GM12878 (cell line): ENCODE data around the gene INPP4B. TPM values are rescaled to one million over a fixed set of nuclear protein-coding genes. Genes with fewer than 3 reads are reported as not detected.

Experiments
- ATAC-seq: fragments of 200-7000 bp; cut with Tn5 transposase; 3 replicates; pipeline ENCODE4 v1.9.1; 2020; ENCODE audit warnings: mild to moderate bottlenecking, moderate library complexity
- BruUV-seq: library from RNA; stranded (reverse); fragments of 400-500 nt; replicated peaks from 2 replicates; lab custom pipeline; 2021; lab: Mats Ljungman, UMichigan
- CTCF ChIA-PET: fragments of 300-600 bp; sonication (Branson Sonifier 250); formaldehyde crosslinking; extraction: SDS; loops from one replicate; lab custom pipeline; 2021; ENCODE audit warnings: inconsistent platforms; lab: Yijun Ruan, JAX
- POLR2A ChIA-PET: fragments of 350-600 bp; formaldehyde crosslinking; extraction: SDS; loops from one replicate; lab custom pipeline; 2021; ENCODE audit warnings: inconsistent platforms; lab: Charles Lee
- RAD21 ChIA-PET: fragments of 300-600 bp; sonication (Branson Sonifier 250); formaldehyde crosslinking; loops from one replicate; lab custom pipeline; 2023; ENCODE audit warnings: antibody characterized with exemption; ENCODE audit not compliant: unreplicated experiment; lab: Charles Lee
- SMC1A ChIA-PET: fragments of 300-600 bp; sonication (Branson Sonifier 250); formaldehyde crosslinking; loops from one replicate; lab custom pipeline; 2023; ENCODE audit not compliant: unreplicated experiment, uncharacterized antibody; lab: Charles Lee
- DNase-seq: peaks from one replicate; pipeline ENCODE4 v3.0.0-alpha.2; 2011; ENCODE audit warnings: low read depth, low spot score
- FAIRE-seq: peaks from 3 replicates; lab custom pipeline; 2011; peaks lifted over from hg19 to GRCh38; lab: Jason Lieb, UNC
- H2AFZ ChIP-seq: 2 replicates; pipeline ENCODE4 v1.6.0; 2011; ENCODE audit warnings: low read depth, low read length, control low read depth; ENCODE audit not compliant: control insufficient read depth
- H3K27ac ChIP-seq: 2 replicates; pipeline ENCODE4 v1.5.1; 2011; ENCODE audit warnings: control low read depth; ENCODE audit not compliant: control insufficient read depth, insufficient read depth
- H3K27me3 ChIP-seq, 2 experiments: replicated peaks in 1 of 2; 2 replicates each; pipeline versions ENCODE4 v1.6.0 to v1.6.1; 2011; ENCODE audit warnings: low read length in 1 of 2; ENCODE audit not compliant: control insufficient read depth in 2 of 2, insufficient read depth in 2 of 2
- H3K36me3 ChIP-seq, 2 experiments: 2 replicates each; pipeline ENCODE4 v1.5.1; 2011; ENCODE audit warnings: low read length in 1 of 2; ENCODE audit not compliant: control insufficient read depth in 2 of 2, insufficient read depth in 2 of 2
- H3K4me1 ChIP-seq: 2 replicates; pipeline ENCODE4 v1.6.1; 2011; ENCODE audit warnings: mild to moderate bottlenecking, low read length, moderate library complexity, mixed read lengths; ENCODE audit not compliant: control insufficient read depth, insufficient read depth
- H3K4me2 ChIP-seq: 2 replicates; pipeline ENCODE4 v1.6.0; 2011; ENCODE audit warnings: control low read depth; ENCODE audit not compliant: control insufficient read depth, insufficient read depth
- H3K4me3 ChIP-seq: fragments of 200-600 bp; sonication (generic); 2 replicates; pipeline ENCODE4 v1.5.1; 2016
- H3K79me2 ChIP-seq: 2 replicates; pipeline ENCODE4 v1.6.0; 2011; ENCODE audit warnings: low read length; ENCODE audit not compliant: control insufficient read depth, insufficient read depth
- H3K9ac ChIP-seq: 2 replicates; pipeline ENCODE4 v1.8.0; 2011; ENCODE audit warnings: low read length, control low read depth, mixed read lengths; ENCODE audit not compliant: control insufficient read depth, insufficient read depth
- H3K9me3 ChIP-seq: replicated peaks from 3 replicates; pipeline ENCODE4 v1.5.1; 2011; ENCODE audit warnings: mild to moderate bottlenecking, low read length; ENCODE audit not compliant: control insufficient read depth, insufficient read depth
- H4K20me1 ChIP-seq: 2 replicates; pipeline ENCODE4 v1.6.0; 2011; ENCODE audit not compliant: control insufficient read depth, insufficient read depth
- CBX5 ChIP-seq: sonication (generic); IDR thresholded peaks from 2 replicates; pipeline ENCODE4 v1.6.1; 2016; ENCODE audit warnings: low read depth, moderate library complexity, mild to moderate bottlenecking, inconsistent platforms
- FOXM1 ChIP-seq: IDR thresholded peaks from 2 replicates; pipeline ENCODE4 v1.6.1; 2012; ENCODE audit warnings: low read depth, mild to moderate bottlenecking, inconsistent platforms, low read length, moderate library complexity
- JUNB ChIP-seq: IDR thresholded peaks from 2 replicates; pipeline ENCODE4 v1.6.1; 2016; ENCODE audit warnings: antibody characterized with exemption, mild to moderate bottlenecking
- JUND ChIP-seq: IDR thresholded peaks from 2 replicates; pipeline ENCODE4 v1.6.1; 2012; ENCODE audit warnings: low read depth, mild to moderate bottlenecking, low read length, improper control_type of control experiment, moderate library complexity
- MEF2A ChIP-seq: IDR thresholded peaks from 2 replicates; pipeline ENCODE4 v1.6.1; 2011; ENCODE audit warnings: low read depth, mild to moderate bottlenecking, low read length, moderate library complexity; ENCODE audit not compliant: insufficient read depth
- NFIC ChIP-seq: IDR thresholded peaks from 2 replicates; pipeline ENCODE4 v1.6.1; 2012; ENCODE audit warnings: low read depth, mild to moderate bottlenecking, inconsistent platforms, low read length, moderate library complexity
- NR2F1 ChIP-seq: fragments of 450-650 bp; conservative IDR thresholded peaks from 2 replicates; pipeline ENCODE4 v1.6.1; 2017; ENCODE audit warnings: mild to moderate bottlenecking
- PAX5 ChIP-seq: IDR thresholded peaks from 2 replicates; pipeline ENCODE4 v1.6.1; 2011; ENCODE audit warnings: low read depth, low read length, borderline replicate concordance
- POLR2AphosphoS5 ChIP-seq: IDR thresholded peaks from 2 replicates; pipeline ENCODE4 v1.6.1; 2011; ENCODE audit warnings: mild to moderate bottlenecking, low read length, inconsistent platforms
- RB1 ChIP-seq: fragments of 450-650 bp; formaldehyde crosslinking; IDR thresholded peaks from 2 replicates; pipeline ENCODE4 v1.6.1; 2017; ENCODE audit warnings: mild to moderate bottlenecking, borderline replicate concordance
- RUNX3 ChIP-seq: IDR thresholded peaks from 2 replicates; pipeline ENCODE4 v1.6.1; 2012; ENCODE audit warnings: low read length, inconsistent platforms
- SREBF1 ChIP-seq: IDR thresholded peaks from 2 replicates; pipeline ENCODE4 v1.6.1; 2012; ENCODE audit warnings: mild to moderate bottlenecking, low read length
- TAF1 ChIP-seq: IDR thresholded peaks from 2 replicates; pipeline ENCODE4 v1.6.1; 2011; ENCODE audit warnings: mild to moderate bottlenecking, low read depth, low read length, borderline replicate concordance
- WGBS: methylation state at CpG from one replicate; pipeline ENCODE4 v1.1.6; 2016; ENCODE audit warnings: low lambda C conversion rate; ENCODE audit not compliant: insufficient replicate concordance, insufficient coverage; ENCODE audit errors: missing lambda C conversion rate; 5-methylcytosine and 5-hydroxymethylcytosine counted together
- in situ Hi-C: fragments of 300-500 bp; cut with MboI; formaldehyde crosslinking; loops from 9 replicates; pipeline ENCODE4 v1.14.3; 2018; ENCODE audit warnings: mixed read lengths
- intact Hi-C: fragments of 100-400 bp; cut with micrococcal nuclease; formaldehyde crosslinking; loops from one replicate; pipeline ENCODE4 v1.14.2; 2022; ENCODE audit not compliant: unreplicated experiment
- polyA plus RNA-seq, 11 experiments: library from polyadenylated mRNA; depleted of rRNA in 4 of 11; unstranded in 6 of 11; stranded (reverse) in 5 of 11; fragments of >200 nt; fragmentation: Nextera tagmentation in 4 of 11; fragmentation: Illumina TruSeq in 1 of 11; extraction: Ambion mirVana in 4 of 11; extraction: Trizol in 1 of 11; gene quantifications; 1 replicate in 1 of 11; 2 replicates in 10 of 11; pipeline versions ENCODE4 v1.2.1 to v1.2.3, GENCODE V29; 2011 to 2016; ENCODE audit warnings: inconsistent platforms in 2 of 11, missing spikeins in 2 of 11, low read depth in 1 of 11
- total RNA-seq, 4 experiments: library from RNA; depleted of rRNA in 3 of 4; stranded (reverse); fragments of >200 nt in 3 of 4; fragmentation: Illumina TruSeq in 1 of 4; extraction: Trizol in 1 of 4; gene quantifications; 2 replicates each; pipeline versions ENCODE4 v1.2.1 to v1.2.3, GENCODE V29; 2013 to 2021
- TF ChIP-seq, protein P1 (sequence below): fragments of 450-650 bp; IDR thresholded peaks from 2 replicates; pipeline ENCODE4 v1.6.1; 2018; ENCODE audit warnings: mild to moderate bottlenecking, low read depth, moderate library complexity; ENCODE audit not compliant: partially characterized antibody
- TF ChIP-seq, protein P2 (sequence below): fragments of 450-650 bp; IDR thresholded peaks from 2 replicates; pipeline ENCODE4 v1.6.1; 2017; ENCODE audit warnings: mild to moderate bottlenecking, moderate library complexity

INPP4B gene
- total and polyA plus RNA-seq, 10 of the 15 experiments (the other 5 are each of a cell fraction or from before 2014, with no cell fraction given) = 0.53 to 11.2 (median 0.95) TPM

DNA sequence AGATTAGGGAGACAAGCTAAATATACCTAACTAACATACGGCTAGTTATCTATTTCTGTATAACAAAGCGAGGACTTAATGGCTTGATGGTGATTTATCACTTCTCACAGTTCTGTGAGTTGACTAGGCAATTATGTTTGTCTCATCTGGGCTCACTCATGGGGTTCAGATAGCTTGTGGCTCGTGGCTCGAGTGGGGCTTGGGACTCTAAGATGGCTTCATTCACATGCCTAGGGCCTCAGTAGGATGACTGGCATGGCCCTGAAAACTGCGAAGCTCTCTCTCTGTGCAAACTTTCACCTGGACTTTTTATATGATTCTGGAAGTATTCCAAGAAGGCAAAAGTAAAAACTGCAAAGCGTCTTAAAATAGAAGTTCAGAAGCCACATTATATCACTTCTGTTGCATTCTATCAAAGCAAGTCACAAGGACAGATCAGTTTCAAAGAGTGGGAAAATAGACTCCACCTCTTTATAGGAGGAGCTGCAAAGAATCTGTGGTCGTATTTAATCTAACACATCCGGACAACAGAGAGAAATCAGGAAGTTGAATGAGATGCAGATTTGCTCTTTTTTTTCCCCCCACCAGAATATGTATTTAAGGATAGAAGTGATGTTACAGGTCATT lies 491.2 kb downstream of the INPP4B start (continued):
- TF ChIP-seq RB1 (no peak), RUNX3 (no peak), POLR2AphosphoS5 (no peak)

DNA sequence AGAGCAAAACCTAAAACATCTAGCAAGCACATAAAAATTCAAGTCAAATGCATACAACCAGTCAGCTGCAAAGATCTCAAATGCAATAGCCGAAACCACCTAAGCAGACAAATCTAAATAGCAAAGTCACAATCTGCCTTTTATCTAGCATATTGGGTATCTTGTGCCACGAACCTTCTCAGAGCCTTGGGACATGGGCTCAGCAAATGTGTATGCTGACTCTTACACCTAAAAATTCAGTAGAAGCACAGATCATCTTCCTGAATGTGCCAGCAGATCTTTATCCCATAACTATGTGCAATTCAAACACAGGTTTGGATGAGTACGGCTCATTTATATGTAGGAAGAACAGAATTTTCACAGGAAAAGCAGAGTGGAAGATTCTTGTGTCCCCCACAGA lies 492.1 kb downstream of the INPP4B start:
- Histone ChIP-seq H3K4me3 (no peak overlapping the region), H3K4me2 (no peak overlapping the region), H3K27ac (no peak overlapping the region), H3K4me1 (no peaks in the 10 kb centered on the region), H3K79me2 (no peaks in the 10 kb centered on the region), H2AFZ (no peak overlapping the region), H3K9me3 (no peaks in the 10 kb centered on the region), H4K20me1 (no peaks in the 10 kb centered on the region), H3K36me3 (no peaks in the 10 kb centered on the region), H3K27me3 (no peaks in the 10 kb centered on the region), H3K9ac (no peak overlapping the region)
- no peak for FAIRE-seq
- ChIA-PET RAD21 (interaction anchor here (1.0 to 8.0 kb wide), 17 partner anchors 10 to 364 kb away, joined by 3 to 133 read pairs (median 8); no protein-coding TSS in a partner anchor), CTCF (interaction anchor here (0.7 to 10.0 kb wide), 37 partner anchors 10 to 1047 kb away, joined by 3 to 135 read pairs (median 5); no protein-coding TSS in a partner anchor), POLR2A (interaction anchor here (0.8 to 1.7 kb wide), 8 partner anchors 11 to 215 kb away, joined by 3 to 4 read pairs (median 3); no protein-coding TSS in a partner anchor), SMC1A (interaction anchor here (0.7 to 7.3 kb wide), 52 partner anchors 8 to 1126 kb away, joined by 3 to 120 read pairs (median 6); no protein-coding TSS in a partner anchor)
- no peak for DNase-seq
- 3% methylated on average over 3 of the region's 3 CpGs for WGBS
- intact Hi-C loops = loop anchor here (5.0 to 10.0 kb wide), 3 partner anchors 227 to 1047 kb away; no protein-coding TSS in a partner anchor
- in situ Hi-C loops = loop anchor here (10.0 kb wide), 2 partner anchors 361 to 491 kb away; partner anchors contain the start of gene INPP4B
- no peak for ATAC-seq
- BruUV-seq = no TSS peak
- TF ChIP-seq SREBF1 = no peak
- TF ChIP-seq JUND = no peak
- TF ChIP-seq NFIC = no peak
- TF ChIP-seq CBX5 = no peak
- TF ChIP-seq, protein P1, sequence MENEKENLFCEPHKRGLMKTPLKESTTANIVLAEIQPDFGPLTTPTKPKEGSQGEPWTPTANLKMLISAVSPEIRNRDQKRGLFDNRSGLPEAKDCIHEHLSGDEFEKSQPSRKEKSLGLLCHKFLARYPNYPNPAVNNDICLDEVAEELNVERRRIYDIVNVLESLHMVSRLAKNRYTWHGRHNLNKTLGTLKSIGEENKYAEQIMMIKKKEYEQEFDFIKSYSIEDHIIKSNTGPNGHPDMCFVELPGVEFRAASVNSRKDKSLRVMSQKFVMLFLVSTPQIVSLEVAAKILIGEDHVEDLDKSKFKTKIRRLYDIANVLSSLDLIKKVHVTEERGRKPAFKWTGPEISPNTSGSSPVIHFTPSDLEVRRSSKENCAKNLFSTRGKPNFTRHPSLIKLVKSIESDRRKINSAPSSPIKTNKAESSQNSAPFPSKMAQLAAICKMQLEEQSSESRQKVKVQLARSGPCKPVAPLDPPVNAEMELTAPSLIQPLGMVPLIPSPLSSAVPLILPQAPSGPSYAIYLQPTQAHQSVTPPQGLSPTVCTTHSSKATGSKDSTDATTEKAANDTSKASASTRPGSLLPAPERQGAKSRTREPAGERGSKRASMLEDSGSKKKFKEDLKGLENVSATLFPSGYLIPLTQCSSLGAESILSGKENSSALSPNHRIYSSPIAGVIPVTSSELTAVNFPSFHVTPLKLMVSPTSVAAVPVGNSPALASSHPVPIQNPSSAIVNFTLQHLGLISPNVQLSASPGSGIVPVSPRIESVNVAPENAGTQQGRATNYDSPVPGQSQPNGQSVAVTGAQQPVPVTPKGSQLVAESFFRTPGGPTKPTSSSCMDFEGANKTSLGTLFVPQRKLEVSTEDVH = no peak
- TF ChIP-seq JUNB = no peak
- no peak for TF ChIP-seq FOXM1
- TF ChIP-seq MEF2A = no peak
- no peak for TF ChIP-seq NR2F1
- TF ChIP-seq TAF1 = no peak
- TF ChIP-seq, protein P2, sequence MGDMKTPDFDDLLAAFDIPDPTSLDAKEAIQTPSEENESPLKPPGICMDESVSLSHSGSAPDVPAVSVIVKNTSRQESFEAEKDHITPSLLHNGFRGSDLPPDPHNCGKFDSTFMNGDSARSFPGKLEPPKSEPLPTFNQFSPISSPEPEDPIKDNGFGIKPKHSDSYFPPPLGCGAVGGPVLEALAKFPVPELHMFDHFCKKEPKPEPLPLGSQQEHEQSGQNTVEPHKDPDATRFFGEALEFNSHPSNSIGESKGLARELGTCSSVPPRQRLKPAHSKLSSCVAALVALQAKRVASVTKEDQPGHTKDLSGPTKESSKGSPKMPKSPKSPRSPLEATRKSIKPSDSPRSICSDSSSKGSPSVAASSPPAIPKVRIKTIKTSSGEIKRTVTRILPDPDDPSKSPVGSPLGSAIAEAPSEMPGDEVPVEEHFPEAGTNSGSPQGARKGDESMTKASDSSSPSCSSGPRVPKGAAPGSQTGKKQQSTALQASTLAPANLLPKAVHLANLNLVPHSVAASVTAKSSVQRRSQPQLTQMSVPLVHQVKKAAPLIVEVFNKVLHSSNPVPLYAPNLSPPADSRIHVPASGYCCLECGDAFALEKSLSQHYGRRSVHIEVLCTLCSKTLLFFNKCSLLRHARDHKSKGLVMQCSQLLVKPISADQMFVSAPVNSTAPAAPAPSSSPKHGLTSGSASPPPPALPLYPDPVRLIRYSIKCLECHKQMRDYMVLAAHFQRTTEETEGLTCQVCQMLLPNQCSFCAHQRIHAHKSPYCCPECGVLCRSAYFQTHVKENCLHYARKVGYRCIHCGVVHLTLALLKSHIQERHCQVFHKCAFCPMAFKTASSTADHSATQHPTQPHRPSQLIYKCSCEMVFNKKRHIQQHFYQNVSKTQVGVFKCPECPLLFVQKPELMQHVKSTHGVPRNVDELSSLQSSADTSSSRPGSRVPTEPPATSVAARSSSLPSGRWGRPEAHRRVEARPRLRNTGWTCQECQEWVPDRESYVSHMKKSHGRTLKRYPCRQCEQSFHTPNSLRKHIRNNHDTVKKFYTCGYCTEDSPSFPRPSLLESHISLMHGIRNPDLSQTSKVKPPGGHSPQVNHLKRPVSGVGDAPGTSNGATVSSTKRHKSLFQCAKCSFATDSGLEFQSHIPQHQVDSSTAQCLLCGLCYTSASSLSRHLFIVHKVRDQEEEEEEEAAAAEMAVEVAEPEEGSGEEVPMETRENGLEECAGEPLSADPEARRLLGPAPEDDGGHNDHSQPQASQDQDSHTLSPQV = no peak
- no peak for TF ChIP-seq PAX5
- TF ChIP-seq, all 136 proteins: peak for 0
